Epithelial cell of prostate (primary cell): Measurements from ENCODE around the gene ITGB2.
"Not testable (repeated sequence)": the region's sequence is repeated elsewhere in the genome, so short reads cannot be mapped to it uniquely, and the experiment has no call there.

Experiments
- DNase-seq: peaks from one replicate; pipeline ENCODE4 v3.0.0-alpha.2; 2011; ENCODE audit warnings: low read depth, low spot score
- H3K27ac ChIP-seq: fragments of 450-650 bp; 2 replicates; pipeline ENCODE4 v1.5.1; 2017; ENCODE audit warnings: mild to moderate bottlenecking

Gene ITGB2

GRCh38 chr21:44913425-44914175, 7.1 kb downstream of the ITGB2 start:
- no peak for DNase-seq
- H3K27ac ChIP-seq = no peak overlapping the region

- DNase-seq, H3K27ac ChIP-seq: not testable (repeated sequence)
Observed at GRCh38 chr21:44912506-44913412, 7.9 kb downstream of the ITGB2 start.

GRCh38 chr21:44912158-44912473, 8.6 kb downstream of the ITGB2 start:
- DNase-seq = no peak
- no peak overlapping the region for H3K27ac ChIP-seq

- DNase-seq = no peak
- H3K27ac ChIP-seq = no peak overlapping the region
Observed at GRCh38 chr21:44911384-44912157, 9.1 kb downstream of the ITGB2 start.

- no peak overlapping the region for H3K27ac ChIP-seq
- DNase-seq = no peak
Observed at GRCh38 chr21:44911068-44911383, 9.7 kb downstream of the ITGB2 start.

- no peak for DNase-seq
- no peak overlapping the region for H3K27ac ChIP-seq
Observed at GRCh38 chr21:44910229-44911067, 10.3 kb downstream of the ITGB2 start.

- no peak overlapping the region for H3K27ac ChIP-seq
- no peak for DNase-seq
Observed at GRCh38 chr21:44909719-44910118, 11.0 kb downstream of the ITGB2 start.

- DNase-seq = no peak
- H3K27ac ChIP-seq = no peak overlapping the region
Observed at GRCh38 chr21:44908908-44909307, 11.8 kb downstream of the ITGB2 start.

GRCh38 chr21:44907966-44908895, 12.5 kb downstream of the ITGB2 start:
- DNase-seq = no peak

GRCh38 chr21:44907225-44907965, 13.3 kb downstream of the ITGB2 start:
- no peak for DNase-seq
- no peak overlapping the region for H3K27ac ChIP-seq

More at GRCh38 chr21:44907966-44908895, 12.5 kb downstream of the ITGB2 start:
- H3K27ac ChIP-seq = no peak overlapping the region

- no peak for DNase-seq
- H3K27ac ChIP-seq = no peak overlapping the region
Observed at GRCh38 chr21:44905728-44906090, 15.0 kb downstream of the ITGB2 start.

GRCh38 chr21:44905016-44905727, 15.5 kb downstream of the ITGB2 start:
- DNase-seq = no peak
- H3K27ac ChIP-seq = no peak overlapping the region

GRCh38 chr21:44904141-44904923, 16.4 kb downstream of the ITGB2 start:
- no peak overlapping the region for H3K27ac ChIP-seq
- DNase-seq = no peak

- no peak overlapping the region for H3K27ac ChIP-seq
- no peak for DNase-seq
Observed at GRCh38 chr21:44903689-44904088, 17.0 kb downstream of the ITGB2 start.

- DNase-seq = no peak
- H3K27ac ChIP-seq = no peak overlapping the region
Observed at GRCh38 chr21:44903050-44903685, 17.5 kb downstream of the ITGB2 start.

- DNase-seq = no peak
- H3K27ac ChIP-seq = no peak overlapping the region
Observed at GRCh38 chr21:44902268-44903049, 18.2 kb downstream of the ITGB2 start.
